Left hindlimb (tissue), 1 donor: ENCODE data around the gene TEKT4.
"Not testable (repeated sequence)": the region's sequence is repeated elsewhere in the genome, so short reads cannot be mapped to it uniquely, and the experiment has no call there.

ENCODE experiments used
- DNase-seq: peaks from one replicate; pipeline ENCODE4 v3.0.0-alpha.2; 2018

Gene TEKT4

GRCh38 chr2:94871226-94872087, at the start of gene TEKT4:
TEKT4 (plus strand) TSS chr2:94871430; CDS start chr2:94871580, 150 bp downstream.
- DNase-seq, result no peak

- not testable (repeated sequence) for DNase-seq
These were observed 32.0 kb upstream of the TEKT4 start for GRCh38 chr2:94839224-94839623.

- DNase-seq, result not testable (repeated sequence)
These were observed 14.4 kb upstream of the TEKT4 start for GRCh38 chr2:94856856-94857255.

- not testable (repeated sequence) for DNase-seq
These were observed 13.7 kb upstream of the TEKT4 start for GRCh38 chr2:94857367-94858162.

- not testable (repeated sequence) for DNase-seq
These were observed 12.9 kb upstream of the TEKT4 start for GRCh38 chr2:94858163-94858888.

GRCh38 chr2:94861308-94862152, 9.7 kb upstream of the TEKT4 start:
- no peak for DNase-seq

- DNase-seq, result not testable (repeated sequence)
These were observed 8.3 kb upstream of the TEKT4 start for GRCh38 chr2:94862903-94863302.

- no peak for DNase-seq
These were observed 2.1 kb upstream of the TEKT4 start for GRCh38 chr2:94869131-94869530.

- no peak for DNase-seq
These were observed 1.4 kb upstream of the TEKT4 start for GRCh38 chr2:94869552-94870439.

- no peak for DNase-seq
These were observed 597 bp upstream of the TEKT4 start for GRCh38 chr2:94870440-94871225.

- DNase-seq, result no peak
These were observed 923 bp downstream of the TEKT4 start for GRCh38 chr2:94872088-94872618.

GRCh38 chr2:94872676-94873361, 1.6 kb downstream of the TEKT4 start:
- no peak for DNase-seq

GRCh38 chr2:94873362-94874276, 2.4 kb downstream of the TEKT4 start:
- no peak for DNase-seq

- DNase-seq, result no peak
These were observed 3.2 kb downstream of the TEKT4 start for GRCh38 chr2:94874277-94874997.

- DNase-seq, result no peak
These were observed 4.0 kb downstream of the TEKT4 start for GRCh38 chr2:94875064-94875819.

- DNase-seq, result no peak
These were observed 4.7 kb downstream of the TEKT4 start for GRCh38 chr2:94875820-94876522.
